Caco-2 (cell line): ENCODE measurements around the gene DNER. TPM values are rescaled to one million over a fixed set of nuclear protein-coding genes. Genes with fewer than 3 reads are reported as not detected.

Experiments
- BruUV-seq: library from RNA; stranded (reverse); fragments of 400-500 nt; replicated peaks from 2 replicates; lab custom pipeline; 2021; lab: Mats Ljungman, UMichigan
- CTCF ChIA-PET: fragments of 300-600 bp; sonication (Branson Sonifier 250); formaldehyde crosslinking; loops from one replicate; lab custom pipeline; 2022; ENCODE audit warnings: antibody characterized with exemption; lab: Charles Lee
- POLR2A ChIA-PET: fragments of 300-600 bp; sonication (Branson Sonifier 250); formaldehyde crosslinking; loops from one replicate; lab custom pipeline; 2022; ENCODE audit warnings: antibody characterized with exemption; lab: Charles Lee
- DNase-seq, 2 experiments: peaks; one replicate each; pipeline versions ENCODE4 v3.0.0 to v3.0.0-alpha.2; 2020 to 2022
- H3K27me3 ChIP-seq: replicated peaks from 2 replicates; pipeline ENCODE4 v1.6.0; 2011; ENCODE audit warnings: low read length; ENCODE audit not compliant: control insufficient read depth, insufficient read depth
- H3K36me3 ChIP-seq: 2 replicates; pipeline ENCODE4 v1.5.1; 2011; ENCODE audit warnings: low read length; ENCODE audit not compliant: control insufficient read depth, insufficient read depth
- H3K4me1 ChIP-seq: fragments of 250-450 bp; sonication (Bioruptor Pico); 2 replicates; pipeline ENCODE4 v1.5.1; 2020; ENCODE audit warnings: mild to moderate bottlenecking
- H3K4me3 ChIP-seq: 2 replicates; pipeline ENCODE4 v1.5.1; 2011; ENCODE audit warnings: low read depth, mild to moderate bottlenecking, control low read depth, low read length
- H3K9me3 ChIP-seq: fragments of 250-450 bp; sonication (Bioruptor Pico); 2 replicates; pipeline ENCODE4 v1.5.1; 2020; ENCODE audit warnings: mild to moderate bottlenecking, moderate library complexity
- H3K27ac Mint-ChIP-seq: one replicate; pipeline ENCODE4 v1.8.0; 2022; ENCODE audit warnings: mixed read lengths; ENCODE audit not compliant: unreplicated experiment
- H3K27me3 Mint-ChIP-seq: one replicate; pipeline ENCODE4 v1.8.0; 2022; ENCODE audit warnings: mixed read lengths; ENCODE audit not compliant: insufficient read depth, unreplicated experiment
- H3K36me3 Mint-ChIP-seq: one replicate; pipeline ENCODE4 v1.8.0; 2022; ENCODE audit warnings: mild to moderate bottlenecking, mixed read lengths; ENCODE audit not compliant: insufficient read depth, unreplicated experiment
- H3K4me1 Mint-ChIP-seq: one replicate; pipeline ENCODE4 v1.8.0; 2022; ENCODE audit warnings: low read depth, mixed read lengths; ENCODE audit not compliant: unreplicated experiment
- H3K4me3 Mint-ChIP-seq: one replicate; pipeline ENCODE4 v1.8.0; 2022; ENCODE audit warnings: mild to moderate bottlenecking, moderate library complexity, mixed read lengths; ENCODE audit not compliant: unreplicated experiment
- H3K9me3 Mint-ChIP-seq: one replicate; pipeline ENCODE4 v1.8.0; 2022; ENCODE audit warnings: mixed read lengths; ENCODE audit not compliant: unreplicated experiment
- intact Hi-C: fragments of 100-400 bp; cut with micrococcal nuclease; formaldehyde crosslinking; loops from one replicate; pipeline ENCODE4 v1.10.0; 2022; ENCODE audit not compliant: unreplicated experiment
- total RNA-seq: library from RNA; stranded (reverse); gene quantifications from 2 replicates; pipeline ENCODE4 v1.2.3, GENCODE V29; 2022
- TF ChIP-seq, protein P1 (sequence below), 2 experiments: fragments of 200-600 bp in 1 of 2; IDR thresholded peaks; 1 replicate in 1 of 2; 2 replicates in 1 of 2; pipeline versions ENCODE4 v1.5.1 to v1.8.0; 2011 to 2022; ENCODE audit warnings: antibody characterized with exemption in 1 of 2, control low read depth in 1 of 2, inconsistent platforms in 1 of 2, low read depth in 1 of 2, low read length in 1 of 2, mild to moderate bottlenecking in 1 of 2, moderate library complexity in 1 of 2; ENCODE audit not compliant: insufficient read depth in 1 of 2, severe bottlenecking in 1 of 2, unreplicated experiment in 1 of 2

DNER gene
- total RNA-seq, 1 experiment from 2014 or later: not detected

DNA sequence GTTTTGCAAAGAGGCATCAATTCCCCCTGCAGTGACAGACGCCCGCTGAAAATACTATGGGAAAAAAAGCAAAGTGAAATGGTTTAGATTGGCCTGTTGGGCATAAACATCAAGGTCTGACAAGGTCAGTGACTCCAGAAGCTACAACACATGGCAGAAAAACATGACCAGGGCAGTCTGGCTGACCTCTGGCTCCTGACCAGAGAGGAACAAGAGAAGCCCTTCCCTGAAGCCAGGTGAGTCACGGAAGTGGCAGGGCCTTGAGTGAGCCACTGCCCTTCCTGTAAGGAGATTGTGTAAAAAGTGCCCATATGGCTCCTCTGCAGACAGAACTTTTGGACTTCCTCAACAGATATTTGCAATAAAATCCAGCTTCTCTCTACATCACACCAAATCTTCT is 72.0 kb downstream of the DNER start:
- H3K27me3 ChIP-seq: no peaks in the 10 kb centered on the region
- Mint-ChIP-seq H3K9me3 (no peaks in the 10 kb centered on the region), H3K27ac (no peak overlapping the region), H3K4me1 (no peaks in the 10 kb centered on the region), H3K27me3 (peaks cover 10% of the 10 kb centered on the region), H3K36me3 (no peaks in the 10 kb centered on the region), H3K4me3 (no peak overlapping the region)
- no peaks in the 10 kb centered on the region for H3K9me3 ChIP-seq
- no peaks in the 10 kb centered on the region for H3K36me3 ChIP-seq
- intact Hi-C loops: no loop called here
- no peak for DNase-seq
- ChIA-PET CTCF (no interaction called here), POLR2A (no interaction called here)
- H3K4me1 ChIP-seq: no peaks in the 10 kb centered on the region
- no peak overlapping the region for H3K4me3 ChIP-seq
- BruUV-seq: no TSS peak
- TF ChIP-seq, protein P1, sequence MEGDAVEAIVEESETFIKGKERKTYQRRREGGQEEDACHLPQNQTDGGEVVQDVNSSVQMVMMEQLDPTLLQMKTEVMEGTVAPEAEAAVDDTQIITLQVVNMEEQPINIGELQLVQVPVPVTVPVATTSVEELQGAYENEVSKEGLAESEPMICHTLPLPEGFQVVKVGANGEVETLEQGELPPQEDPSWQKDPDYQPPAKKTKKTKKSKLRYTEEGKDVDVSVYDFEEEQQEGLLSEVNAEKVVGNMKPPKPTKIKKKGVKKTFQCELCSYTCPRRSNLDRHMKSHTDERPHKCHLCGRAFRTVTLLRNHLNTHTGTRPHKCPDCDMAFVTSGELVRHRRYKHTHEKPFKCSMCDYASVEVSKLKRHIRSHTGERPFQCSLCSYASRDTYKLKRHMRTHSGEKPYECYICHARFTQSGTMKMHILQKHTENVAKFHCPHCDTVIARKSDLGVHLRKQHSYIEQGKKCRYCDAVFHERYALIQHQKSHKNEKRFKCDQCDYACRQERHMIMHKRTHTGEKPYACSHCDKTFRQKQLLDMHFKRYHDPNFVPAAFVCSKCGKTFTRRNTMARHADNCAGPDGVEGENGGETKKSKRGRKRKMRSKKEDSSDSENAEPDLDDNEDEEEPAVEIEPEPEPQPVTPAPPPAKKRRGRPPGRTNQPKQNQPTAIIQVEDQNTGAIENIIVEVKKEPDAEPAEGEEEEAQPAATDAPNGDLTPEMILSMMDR (IDR thresholded peaks at IDR 0.05; ENCODE audit: insufficient read depth in 1 of 2, low read depth in 1 of 2, low read length in 1 of 2, severe bottlenecking in 1 of 2, unreplicated experiment in 1 of 2): no peak

DNA sequence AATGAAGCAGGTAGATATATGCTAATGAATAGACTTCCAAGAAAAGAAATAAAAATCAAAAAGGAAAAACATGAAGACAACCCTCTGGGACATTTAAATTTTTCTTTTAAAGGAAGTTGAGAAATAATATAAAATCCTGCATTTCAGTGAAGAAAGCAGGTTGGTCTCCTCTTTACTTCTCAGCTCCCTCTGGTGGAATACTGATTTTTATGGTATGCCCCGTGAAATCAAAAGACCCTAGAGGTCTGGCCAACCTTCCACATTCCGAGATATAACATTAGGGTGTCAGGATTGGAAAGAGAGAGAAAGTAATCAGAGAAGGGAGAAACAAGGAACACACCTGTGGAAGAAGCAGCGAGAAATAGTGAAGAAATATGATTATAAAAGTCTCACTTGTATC is 72.7 kb downstream of the DNER start:
- Histone ChIP-seq H3K27me3 (no peaks in the 10 kb centered on the region), H3K4me3 (no peak overlapping the region), H3K36me3 (no peaks in the 10 kb centered on the region), H3K9me3 (no peaks in the 10 kb centered on the region), H3K4me1 (no peaks in the 10 kb centered on the region)
- intact Hi-C loops: no loop called here
- DNase-seq: no peak
- POLR2A ChIA-PET: no interaction called here
- no TSS peak for BruUV-seq
- H3K9me3 Mint-ChIP-seq: no peaks in the 10 kb centered on the region
- no peak overlapping the region for H3K27ac Mint-ChIP-seq
- no peak overlapping the region for H3K4me3 Mint-ChIP-seq
- H3K27me3 Mint-ChIP-seq: peaks cover 8% of the 10 kb centered on the region
- CTCF ChIA-PET: no interaction called here
- H3K36me3 Mint-ChIP-seq: no peaks in the 10 kb centered on the region
- TF ChIP-seq, protein P1 (IDR thresholded peaks at IDR 0.05; ENCODE audit: insufficient read depth in 1 of 2, low read depth in 1 of 2, low read length in 1 of 2, severe bottlenecking in 1 of 2, unreplicated experiment in 1 of 2): no peak
- no peaks in the 10 kb centered on the region for H3K4me1 Mint-ChIP-seq

DNA sequence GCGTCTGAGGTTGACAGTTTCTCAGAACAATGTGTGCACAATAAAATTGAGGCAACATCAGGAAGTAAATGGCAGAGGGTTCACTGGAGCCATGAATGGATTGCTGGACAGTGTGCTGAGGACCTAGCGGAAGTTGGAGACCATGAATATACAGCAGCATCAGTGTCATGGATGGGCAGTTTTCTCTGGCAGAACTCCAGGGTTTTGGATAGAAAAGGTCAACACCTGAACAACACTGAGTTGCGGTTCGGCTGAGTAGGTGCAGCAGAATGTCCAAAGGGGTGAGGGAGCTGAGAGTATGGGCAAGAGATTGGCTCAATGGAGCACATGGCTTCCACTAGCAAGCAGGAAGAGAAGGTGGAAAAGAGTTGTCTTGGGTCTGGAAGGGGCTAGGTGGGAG is 73.7 kb downstream of the DNER start:
- no peaks in the 10 kb centered on the region for H3K36me3 ChIP-seq
- no peaks in the 10 kb centered on the region for H3K9me3 ChIP-seq
- H3K27me3 Mint-ChIP-seq: peaks cover 8% of the 10 kb centered on the region
- no peaks in the 10 kb centered on the region for H3K4me1 Mint-ChIP-seq
- H3K4me1 ChIP-seq: no peaks in the 10 kb centered on the region
- DNase-seq: no peak
- BruUV-seq: no TSS peak
- TF ChIP-seq, protein P1 (IDR thresholded peaks at IDR 0.05; ENCODE audit: insufficient read depth in 1 of 2, low read depth in 1 of 2, low read length in 1 of 2, severe bottlenecking in 1 of 2, unreplicated experiment in 1 of 2): no peak
- H3K9me3 Mint-ChIP-seq: no peaks in the 10 kb centered on the region
- H3K36me3 Mint-ChIP-seq: no peaks in the 10 kb centered on the region
- intact Hi-C loops: no loop called here
- ChIA-PET CTCF (no interaction called here), POLR2A (no interaction called here)
- no peak overlapping the region for H3K4me3 ChIP-seq
- no peaks in the 10 kb centered on the region for H3K27me3 ChIP-seq
- no peak overlapping the region for H3K4me3 Mint-ChIP-seq
- no peak overlapping the region for H3K27ac Mint-ChIP-seq
